Pancreas (tissue), 10 donors: ENCODE results near the gene SH2D1B. TPM values are rescaled to one million over a fixed set of nuclear protein-coding genes. Genes with fewer than 3 reads are reported as not detected.
A peak's percentile ranks its signal among the peaks of the same experiment; 100 is the strongest.
"Not testable (repeated sequence)": the region's sequence is repeated elsewhere in the genome, so short reads cannot be mapped to it uniquely, and the experiment has no call there.

ENCODE experiments used
- ATAC-seq, 4 donors: fragments of 200-7000 bp; cut with Tn5 transposase; one replicate each; pipeline versions ENCODE4 v1.8.0 to v1.9.1; 2020; ENCODE audit warnings: mild to moderate bottlenecking in 4 of 4, moderate library complexity in 4 of 4
- DNase-seq, 6 donors: peaks; one replicate each; pipeline ENCODE4 v3.0.0-alpha.2; 2020
- FAIRE-seq: peaks from 2 replicates; lab custom pipeline; 2012; peaks lifted over from hg19 to GRCh38; lab: Jason Lieb, UNC
- H3K27ac ChIP-seq, 4 donors: fragments of 200-600 bp; sonication (generic); 1 replicate in 3 of 4; 2 replicates in 1 of 4; pipeline versions ENCODE4 v1.5.0 to v1.8.0; 2020
- H3K27me3 ChIP-seq, 4 donors: fragments of 200-600 bp; one replicate each; pipeline ENCODE4 v1.8.0; 2021
- H3K36me3 ChIP-seq, 3 donors: fragments of 200-600 bp; sonication (generic) in 1 of 3; one replicate each; pipeline versions ENCODE4 v1.5.0 to v1.8.0; 2020 to 2021
- H3K4me1 ChIP-seq, 3 donors: fragments of 200-600 bp; one replicate each; pipeline ENCODE4 v1.8.0; 2021
- H3K4me3 ChIP-seq, 4 donors: fragments of 200-600 bp; sonication (generic) in 2 of 4; one replicate each; pipeline versions ENCODE4 v1.5.0 to v1.8.0; 2020 to 2021
- H3K9me3 ChIP-seq, 4 donors: fragments of 200-600 bp; one replicate each; pipeline ENCODE4 v1.8.0; 2021
- CTCF ChIP-seq, 4 donors: fragments of 200-600 bp; sonication (generic) in 3 of 4; IDR thresholded peaks; one replicate each; pipeline versions ENCODE4 v1.5.0 to v1.8.0; 2021; ENCODE audit warnings: antibody characterized with exemption in 4 of 4
- WGBS, 2 donors: extraction: QIAGEN DNeasy Blood & Tissue Kit; methylation state at CpG; one replicate each; pipeline ENCODE4 v1.1.7; 2013; 5-methylcytosine and 5-hydroxymethylcytosine counted together
- intact Hi-C, 3 donors: fragments of 100-400 bp; cut with DNase I; formaldehyde crosslinking; loops; one replicate each; pipeline versions ENCODE4 v1.11.1 to v1.14.2; 2022
- polyA plus RNA-seq, 2 donors: library from polyadenylated mRNA; stranded (reverse); fragments of 200-250 nt; gene quantifications; one replicate each; pipeline ENCODE4 v1.2.3, GENCODE V29; 2013
- total RNA-seq, 6 donors: library from RNA; stranded (reverse); fragmentation: NEBNext Ultra II Directional in 4 of 6; extraction: Animal tissue kit (Norgen Biotek cat#: 25700) in 4 of 6; gene quantifications; one replicate each; pipeline versions ENCODE4 v1.2.1 to v1.2.4, GENCODE V29; 2021 to 2023
- donor health status: healthy with polysubstance abuse.
- donor health status: DM: no; HTN: no; CAD: no; lungs with moderate emphysema.
- donor health status: DM: no; HTN: no; CAD: no.
- donor health status: control.
- donor health status: control.
- donor health status: Bipolar disorder and iron deficiency.
- donor health status: DM: yes; HTN: yes; CAD: no.
- donor health status: DM: no; HTN: no; CAD: no.
- donor health status: DM: no; HTN: no; CAD: no.
- donor health status: DM: yes; HTN: yes; CAD: no.

The SH2D1B gene
- total and polyA plus RNA-seq, 8 donors, result 0.06 TPM; not detected in 7

GRCh38 chr1:162353702-162354101 lies 58.2 kb downstream of the SH2D1B start:
- FAIRE-seq (no peak), DNase-seq (no peak), ATAC-seq (no peak)
- H3K27ac ChIP-seq, result no peak overlapping the region
- no peak overlapping the region for H3K4me3 ChIP-seq
- H3K4me1 ChIP-seq, result no peaks in the 10 kb centered on the region
- H3K9me3 ChIP-seq, result no peaks in the 10 kb centered on the region
- intact Hi-C loops, result no loop called here
- TF ChIP-seq CTCF (IDR thresholded peaks at IDR 0.05), result no peak
- no peaks in the 10 kb centered on the region for H3K27me3 ChIP-seq
- no peaks in the 10 kb centered on the region for H3K36me3 ChIP-seq
- 84 to 85% methylated on average over 5 of the region's 5 CpGs for WGBS, 2 donors

GRCh38 chr1:162353078-162353477 lies 58.9 kb downstream of the SH2D1B start:
- ATAC-seq (no peak), DNase-seq (no peak), FAIRE-seq (no peak)
- intact Hi-C loops, result no loop called here
- H3K27me3 ChIP-seq, result no peaks in the 10 kb centered on the region
- WGBS, 2 donors, result 91 to 95% methylated on average over 9 of the region's 9 CpGs
- no peak for TF ChIP-seq CTCF (IDR thresholded peaks at IDR 0.05)
- no peak overlapping the region for H3K4me3 ChIP-seq
- H3K9me3 ChIP-seq, result no peaks in the 10 kb centered on the region
- H3K4me1 ChIP-seq, result no peaks in the 10 kb centered on the region
- no peaks in the 10 kb centered on the region for H3K36me3 ChIP-seq
- no peak overlapping the region for H3K27ac ChIP-seq

- H3K27ac ChIP-seq, intact Hi-C loops, H3K36me3 ChIP-seq, FAIRE-seq, DNase-seq, H3K4me1 ChIP-seq, H3K27me3 ChIP-seq, ATAC-seq, H3K9me3 ChIP-seq, H3K4me3 ChIP-seq: not testable (repeated sequence)
- 95 to 100% methylated on average over 3 of the region's 4 CpGs for WGBS, 2 donors
These were observed 60.1 kb downstream of the SH2D1B start for GRCh38 chr1:162351874-162352273.

GRCh38 chr1:162351246-162351842 lies 60.6 kb downstream of the SH2D1B start:
- intact Hi-C loops, result no loop called here
- H3K4me1 ChIP-seq, result peaks cover 0 to 3% (median 0%) of the 10 kb centered on the region in 3 donors
- no peak overlapping the region for H3K27ac ChIP-seq
- H3K4me3 ChIP-seq, result no peak overlapping the region
- 78 to 82% methylated on average over 6 of the region's 6 CpGs for WGBS, 2 donors
- DNase-seq (no peak), ATAC-seq (no peak), FAIRE-seq (no peak)
- TF ChIP-seq CTCF (IDR thresholded peaks at IDR 0.05), result no peak
- no peaks in the 10 kb centered on the region for H3K27me3 ChIP-seq
- H3K36me3 ChIP-seq, result no peaks in the 10 kb centered on the region
- no peaks in the 10 kb centered on the region for H3K9me3 ChIP-seq

- TF ChIP-seq CTCF (IDR thresholded peaks at IDR 0.05), result no peak
- H3K4me3 ChIP-seq, result no peak overlapping the region
- H3K4me1 ChIP-seq, result peaks cover 0 to 3% (median 0%) of the 10 kb centered on the region in 3 donors
- H3K27me3 ChIP-seq, result no peaks in the 10 kb centered on the region
- ATAC-seq (peak in 1 of 4 donors; percentile 37), DNase-seq (no peak), FAIRE-seq (no peak)
- intact Hi-C loops, result no loop called here
- WGBS, 2 donors, result 62 to 68% methylated on average over 11 of the region's 11 CpGs
- peak overlapping the region in 1 of 4 donors; percentile 5 for H3K27ac ChIP-seq
- H3K36me3 ChIP-seq, result no peaks in the 10 kb centered on the region
- H3K9me3 ChIP-seq, result no peaks in the 10 kb centered on the region
These were observed 62.2 kb downstream of the SH2D1B start for GRCh38 chr1:162349635-162350330.
